HG03571 (cell line): ENCODE data around the gene NTM.

ENCODE experiments used
- ATAC-seq: cut with Tn5 transposase; IDR thresholded peaks from one replicate; pipeline ENCODE4 v1.9.1; 2021; ENCODE audit not compliant: unreplicated experiment

The NTM gene

DNA sequence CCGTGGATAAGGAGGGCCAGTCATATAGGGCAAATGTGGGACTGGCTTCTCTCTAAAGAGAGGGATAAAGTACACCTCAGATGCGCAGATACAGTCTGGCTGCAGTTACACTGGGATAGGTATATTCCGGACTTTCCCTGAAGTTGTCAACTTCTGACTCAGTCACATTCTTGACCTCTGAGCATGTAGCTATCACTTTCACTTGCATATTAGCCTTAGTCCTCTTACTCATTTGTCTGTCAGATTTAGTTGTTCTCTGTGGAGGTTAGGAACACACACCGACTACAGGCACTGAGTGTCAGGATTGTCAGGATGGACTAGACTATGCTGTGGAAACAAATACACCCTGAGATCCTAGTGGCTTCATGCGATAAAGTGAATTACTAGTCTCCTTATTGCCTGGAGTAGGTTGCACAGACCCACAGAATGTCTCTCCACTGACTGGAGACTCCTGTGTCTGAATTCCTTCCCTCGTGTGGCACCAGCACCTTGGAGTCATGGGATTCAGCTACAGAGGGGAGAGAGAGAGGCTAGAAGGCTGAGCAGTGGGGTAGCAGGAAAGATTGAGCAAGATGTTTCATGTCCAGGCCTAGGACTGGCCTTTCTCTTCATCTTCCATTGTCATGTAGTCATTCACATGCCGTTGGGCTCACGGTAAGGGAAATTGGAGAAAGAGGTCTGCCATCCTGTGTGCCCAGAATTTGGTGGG is 654.3 kb downstream of the NTM start:
- no peak for ATAC-seq

DNA sequence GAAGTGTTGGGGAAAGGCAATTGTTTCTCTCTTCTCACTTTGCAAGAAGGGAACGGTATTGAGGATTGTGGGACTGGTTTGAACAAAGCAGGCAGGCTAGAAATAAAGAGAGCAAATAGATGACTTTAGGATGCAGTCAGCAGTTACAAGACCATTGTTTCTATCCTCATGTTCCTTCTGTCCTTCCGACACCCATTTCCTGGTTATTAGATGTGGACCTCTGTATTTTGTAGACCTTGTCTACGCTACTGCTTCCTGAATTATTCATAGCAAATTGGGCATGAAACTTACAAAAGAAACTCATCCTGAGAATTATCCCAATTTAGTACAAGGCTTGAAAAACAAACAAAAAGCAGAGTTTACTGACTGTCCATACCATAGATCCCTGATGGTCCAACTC is 656.3 kb downstream of the NTM start:
- ATAC-seq = no peak

DNA sequence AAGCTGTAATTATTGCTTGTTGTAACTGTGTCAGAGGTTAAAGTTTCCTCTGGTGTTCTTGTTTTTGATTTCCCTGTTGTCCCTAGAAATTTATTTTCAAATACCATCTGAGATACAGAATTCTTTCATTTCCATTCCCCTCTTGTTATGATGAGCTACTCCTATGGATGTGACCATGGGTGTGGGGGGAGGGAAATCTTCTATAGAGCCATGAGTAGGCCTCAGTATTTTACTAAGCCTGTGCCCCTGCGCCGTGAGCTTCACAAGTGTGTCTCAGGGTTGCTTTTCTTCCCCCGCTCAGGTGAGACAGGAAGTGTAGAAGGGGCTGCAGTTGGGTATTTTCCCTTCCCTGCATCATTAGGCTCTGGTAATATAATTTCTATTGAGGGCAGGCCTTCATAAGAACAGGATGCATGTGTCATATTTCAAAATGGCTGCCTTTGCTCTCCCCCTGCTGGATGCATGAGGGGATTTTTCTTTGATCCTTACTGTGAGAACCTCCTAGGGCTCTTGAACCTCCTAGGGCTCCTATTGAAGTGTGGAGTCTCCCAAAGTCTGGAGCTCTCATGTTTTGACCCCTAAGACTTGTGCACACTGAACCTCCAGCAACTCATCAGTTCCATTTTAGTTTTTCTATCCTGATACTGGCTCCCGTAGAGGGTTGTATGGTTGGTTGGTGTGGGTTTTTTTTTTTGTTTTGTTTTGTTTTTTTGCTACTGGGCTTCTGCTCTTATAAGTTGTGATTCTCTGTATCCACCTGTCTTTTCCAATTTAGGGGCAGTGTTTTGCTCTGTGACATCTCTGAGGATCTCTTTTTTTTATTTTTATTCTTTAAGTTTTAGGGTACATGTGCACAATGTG is 658.2 kb downstream of the NTM start:
- ATAC-seq = peak; percentile 64

GRCh38 chr11:132030896-132031295 is 660.5 kb downstream of the NTM start:
- no peak for ATAC-seq

DNA sequence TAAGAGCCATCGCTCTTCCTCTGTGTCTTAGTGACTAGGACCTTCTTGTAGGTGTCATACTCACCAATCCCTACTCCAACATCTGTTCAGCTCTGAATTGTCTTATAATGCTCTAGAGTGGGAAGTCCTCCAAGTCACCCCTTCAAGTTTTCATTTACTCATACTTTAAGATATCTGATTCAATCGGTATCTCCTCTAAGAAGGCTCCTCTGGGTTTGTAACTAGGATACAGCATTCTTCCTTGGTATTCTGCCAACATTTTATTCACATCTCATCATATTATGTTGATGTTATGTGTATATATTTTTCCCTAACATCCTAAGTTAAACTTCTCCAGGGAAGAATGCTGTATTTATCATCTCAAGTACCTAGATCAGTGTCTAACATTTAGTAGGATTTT is 662.1 kb downstream of the NTM start:
- ATAC-seq = no peak

DNA sequence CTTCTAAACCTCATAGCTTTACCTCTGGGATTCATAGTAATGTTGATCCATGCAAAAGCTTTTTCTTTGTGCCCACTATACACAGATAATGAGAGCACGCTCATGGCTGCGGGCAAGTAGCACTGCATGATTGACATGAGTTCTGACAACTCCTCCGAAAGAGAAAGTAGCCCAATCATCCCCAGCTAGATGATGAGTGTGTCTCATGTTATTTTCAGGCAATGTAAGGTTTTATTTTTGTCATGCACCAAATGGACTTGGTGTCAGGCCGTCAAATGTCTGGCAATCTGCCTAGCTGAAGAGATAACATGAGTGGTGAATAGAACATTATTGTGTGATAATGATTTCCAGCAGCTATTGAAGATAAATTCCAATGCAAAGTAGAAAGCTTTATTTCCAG is 662.6 kb downstream of the NTM start:
- ATAC-seq = no peak

GRCh38 chr11:132035228-132035627 is 664.8 kb downstream of the NTM start:
- no peak for ATAC-seq

GRCh38 chr11:132035766-132036165 is 665.4 kb downstream of the NTM start:
- no peak for ATAC-seq

DNA sequence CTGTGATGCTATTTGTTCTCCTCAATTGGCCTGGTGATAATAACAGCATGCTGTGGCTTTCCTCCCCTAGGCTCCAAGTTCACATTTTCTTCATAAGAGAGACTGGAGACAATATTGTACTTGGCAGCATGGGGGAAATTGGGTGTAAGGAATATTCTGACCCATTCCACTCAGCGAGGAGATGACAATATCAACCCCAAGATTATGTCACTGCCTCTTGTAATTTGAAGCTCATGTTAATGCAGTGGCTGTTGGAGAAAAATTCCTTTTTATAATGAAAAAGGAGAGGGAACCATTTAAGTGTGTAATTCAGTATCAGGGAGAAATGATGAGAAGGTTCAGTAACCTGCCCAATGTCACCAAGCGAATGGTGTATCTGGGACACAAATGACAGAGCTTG is 665.8 kb downstream of the NTM start:
- no peak for ATAC-seq

DNA sequence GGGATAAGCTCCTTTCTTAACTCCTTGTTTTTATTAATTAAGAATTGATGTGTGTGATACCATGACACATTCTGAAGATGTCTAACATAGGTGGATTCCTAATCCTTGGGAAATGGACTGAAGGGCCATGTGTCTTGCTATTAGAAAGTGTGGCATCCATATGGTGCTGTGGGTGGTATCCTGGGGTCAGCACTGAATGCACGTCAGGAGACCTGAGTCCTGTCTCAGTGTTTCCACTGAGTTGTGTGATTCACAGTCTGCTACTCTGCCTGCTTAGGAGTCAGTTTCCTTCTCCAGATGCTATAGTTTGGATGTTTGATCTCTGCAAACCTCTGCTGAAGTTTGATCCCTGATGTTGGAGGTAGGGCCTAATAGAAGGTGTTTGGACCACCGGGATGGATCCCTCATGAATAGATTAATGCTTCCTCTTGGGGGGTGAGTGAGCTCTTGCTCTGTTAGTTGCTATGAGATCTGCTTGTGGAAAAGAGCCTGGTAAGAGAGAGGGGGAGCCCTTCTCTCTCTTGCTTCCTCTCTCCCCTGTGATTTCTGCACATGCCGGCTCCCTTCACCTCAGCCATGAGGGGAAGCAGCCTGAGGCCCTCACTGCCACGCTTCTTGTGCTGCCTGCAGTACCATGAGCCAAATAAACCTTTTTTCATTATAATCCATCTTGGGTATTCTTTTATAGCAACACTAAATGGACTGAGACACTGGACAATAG is 666.5 kb downstream of the NTM start:
- ATAC-seq = no peak

DNA sequence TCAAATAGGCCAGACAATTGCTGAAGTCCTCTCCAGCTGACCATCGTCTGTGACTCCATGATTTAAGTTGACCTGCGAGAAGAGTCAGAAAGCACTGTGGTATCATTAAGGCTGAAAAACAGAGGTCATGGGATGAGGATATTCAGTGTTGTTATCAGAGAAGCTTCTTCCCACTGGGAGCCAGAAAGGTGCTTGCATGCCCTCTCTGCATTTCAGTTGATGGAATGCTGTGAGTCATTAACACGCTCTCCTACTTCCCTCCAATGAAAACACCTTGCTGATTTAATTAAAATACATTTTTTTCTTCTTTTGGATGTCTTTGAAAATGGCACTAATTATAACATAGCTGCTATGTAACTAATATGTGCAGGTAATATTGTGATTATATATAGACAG is 667.0 kb downstream of the NTM start:
- ATAC-seq = no peak

DNA sequence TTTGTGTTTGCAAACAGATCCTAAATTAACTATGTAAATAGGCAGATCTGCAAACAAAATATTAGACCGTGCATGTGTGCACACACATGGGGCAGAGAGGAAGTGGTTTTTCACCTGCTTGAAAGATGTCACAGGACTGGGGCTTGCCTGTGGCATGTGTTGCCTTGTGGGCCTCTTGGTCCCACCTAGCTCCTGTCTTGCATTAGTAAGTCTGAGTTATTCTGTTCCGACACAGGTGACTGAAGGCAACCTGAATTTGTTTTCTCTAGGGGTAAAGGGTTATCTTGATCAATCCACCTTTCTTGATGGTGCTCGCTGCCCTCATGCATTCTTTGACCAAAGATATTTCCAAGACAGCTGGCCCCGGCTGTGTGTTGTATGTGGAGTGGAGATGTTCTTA is 667.5 kb downstream of the NTM start:
- ATAC-seq = no peak

- no peak for ATAC-seq
Measured at GRCh38 chr11:132039521-132039920, 669.1 kb downstream of the NTM start.

DNA sequence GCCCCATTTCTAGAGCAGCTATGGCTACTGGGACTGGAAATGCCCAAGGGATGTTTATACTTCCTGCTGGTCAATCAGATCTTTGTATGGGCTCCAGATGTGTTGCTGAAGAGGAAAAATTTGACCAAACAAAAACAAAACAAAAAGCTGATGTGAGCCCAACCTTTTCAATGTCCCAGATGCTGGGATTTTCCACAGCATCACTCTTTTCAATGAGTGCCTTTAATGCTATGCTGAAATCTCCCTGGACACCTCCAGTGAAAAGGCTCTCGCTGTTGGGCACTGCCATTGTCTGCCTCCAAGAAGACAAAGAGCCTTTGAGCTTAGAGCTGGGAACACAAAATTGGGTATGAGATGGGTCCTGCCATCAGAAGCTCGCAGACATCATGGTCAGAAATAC is 671.9 kb downstream of the NTM start:
- no peak for ATAC-seq

DNA sequence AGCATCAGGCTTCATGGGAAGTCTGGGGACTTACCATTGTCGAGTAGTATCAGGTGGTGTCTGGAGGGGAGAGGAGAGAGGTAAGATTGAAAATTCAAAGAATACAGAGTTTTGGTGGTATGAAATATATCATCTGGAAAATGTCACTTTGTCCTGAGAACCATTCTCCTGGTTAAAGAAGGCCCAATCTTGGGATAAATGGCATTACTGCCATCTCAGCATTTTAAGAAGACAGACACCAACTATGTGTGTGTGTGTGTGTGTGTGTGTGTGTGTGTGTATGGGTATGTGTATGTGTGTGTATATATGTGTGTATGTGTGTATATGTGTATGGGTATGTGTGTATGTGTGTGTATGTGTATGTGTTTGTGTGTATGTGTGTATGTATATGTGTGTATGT is 673.3 kb downstream of the NTM start:
- ATAC-seq = no peak

- no peak for ATAC-seq
Measured at GRCh38 chr11:132045107-132045506, 674.7 kb downstream of the NTM start.

- no peak for ATAC-seq
Measured at GRCh38 chr11:132046288-132046865, 676.0 kb downstream of the NTM start.

GRCh38 chr11:132047167-132047566 is 676.8 kb downstream of the NTM start:
- ATAC-seq = no peak

GRCh38 chr11:132048040-132048439 is 677.6 kb downstream of the NTM start:
- ATAC-seq = no peak

- ATAC-seq = no peak
Measured at GRCh38 chr11:132049205-132049604, 678.8 kb downstream of the NTM start.

GRCh38 chr11:132050049-132050448 is 679.6 kb downstream of the NTM start:
- ATAC-seq = no peak
